ENCODE measurements around the gene TLL2. TPM values are rescaled to one million over a fixed set of nuclear protein-coding genes. Genes with fewer than 3 reads are reported as not detected.

The TLL2 gene
- total RNA-seq, 4 donors from 2014 or later, result 0.13 to 2.4 (median 1.8) TPM

DNA sequence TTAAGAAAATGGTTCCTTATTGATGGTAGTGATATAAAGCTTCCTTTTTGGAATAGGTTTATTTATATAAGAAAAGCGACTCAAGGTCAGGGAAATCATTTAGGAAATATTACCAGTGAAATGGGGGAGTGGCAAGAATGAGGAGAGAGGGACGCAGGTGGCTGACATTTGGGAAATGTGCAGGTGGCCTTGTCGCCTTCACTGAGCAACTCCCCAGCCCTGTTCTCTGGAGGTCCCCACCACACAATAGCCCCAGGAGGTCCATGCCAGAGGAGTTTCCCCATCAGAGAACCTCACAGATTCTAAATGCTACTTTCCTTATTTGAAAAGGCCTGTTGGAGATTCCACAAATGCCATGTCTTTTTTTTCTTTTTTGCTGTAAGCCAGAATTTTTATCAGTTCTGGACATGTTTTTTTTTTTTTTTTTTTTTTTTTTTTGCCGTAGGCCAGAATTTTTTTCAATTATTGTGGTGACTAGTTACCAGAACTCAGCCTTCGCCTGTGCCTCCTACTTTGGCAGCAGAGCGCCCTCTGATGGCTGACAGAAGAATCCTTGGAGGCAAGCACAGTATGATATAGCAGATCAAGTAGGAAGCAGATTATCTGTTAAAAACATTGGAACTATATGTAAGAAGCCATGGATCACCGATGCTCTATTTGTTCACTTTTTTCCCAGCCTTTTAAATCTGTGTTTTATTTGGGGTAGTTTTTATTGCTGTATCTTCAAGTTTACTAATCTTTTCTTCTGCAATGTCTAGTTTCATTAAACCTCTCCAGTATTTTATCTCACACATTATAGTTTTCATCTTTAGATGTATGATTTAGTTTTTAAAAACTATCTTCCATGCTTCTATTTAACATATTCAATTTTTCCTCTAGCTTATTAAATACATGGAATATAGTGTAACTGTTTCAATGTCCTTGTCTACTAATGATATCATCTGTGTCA lies 173.5 kb downstream of the TLL2 start:
- H3K36me3 ChIP-seq, result no peaks in the 10 kb centered on the region
- no peak overlapping the region for H3K4me3 ChIP-seq (replicated peaks in 1 of 3)
- H3K4me1 ChIP-seq, result peaks cover 3% of the 10 kb centered on the region in 2 donors
- H3K9me3 ChIP-seq, result no peaks in the 10 kb centered on the region
- 38 to 41% methylated on average over 7 of the region's 7 CpGs for WGBS, 2 donors
- H3K27me3 ChIP-seq, result no peaks in the 10 kb centered on the region
- intact Hi-C loops (cut with DNase I), result no loop called here
- DNase-seq, result peak; percentile 61 to 69
- TF ChIP-seq CTCF (IDR thresholded peaks at IDR 0.05) (peak in 5 of 6 experiments; percentile 35 to 66 (median 48)), POLR2A (IDR thresholded peaks at IDR 0.05) (no peak)
- no peak overlapping the region for H3K27ac ChIP-seq

DNA sequence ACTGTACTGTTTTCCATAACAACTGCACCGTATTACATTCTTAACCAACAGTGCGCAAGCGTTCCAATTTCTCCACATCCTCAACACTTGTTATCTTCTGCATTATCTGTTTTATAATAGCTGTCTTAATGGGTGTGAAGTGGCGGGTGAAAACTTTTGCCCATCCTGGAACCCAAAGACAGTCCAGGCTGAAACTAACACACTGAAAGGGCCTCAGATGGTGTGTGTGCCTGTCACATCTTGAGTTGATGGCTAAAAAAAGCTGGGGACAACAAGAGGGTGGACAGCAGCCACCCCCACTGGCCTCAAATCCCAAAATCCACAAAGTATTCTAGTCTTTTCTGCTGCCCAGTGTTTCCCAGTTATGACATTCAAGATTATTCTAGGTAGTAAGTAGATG lies 174.3 kb downstream of the TLL2 start:
- no peak overlapping the region for H3K4me3 ChIP-seq (replicated peaks in 1 of 3)
- 98 to 99% methylated on average over 4 of the region's 4 CpGs for WGBS, 2 donors
- no peaks in the 10 kb centered on the region for H3K36me3 ChIP-seq
- no peak for DNase-seq
- H3K4me1 ChIP-seq, result peaks cover 7 to 8% of the 10 kb centered on the region in 2 donors
- intact Hi-C loops (cut with DNase I), result no loop called here
- no peak overlapping the region for H3K27ac ChIP-seq
- no peaks in the 10 kb centered on the region for H3K9me3 ChIP-seq
- TF ChIP-seq POLR2A (IDR thresholded peaks at IDR 0.05), result no peak
- no peak for TF ChIP-seq CTCF (IDR thresholded peaks at IDR 0.05)
- H3K27me3 ChIP-seq, result no peaks in the 10 kb centered on the region

- Histone ChIP-seq H3K4me1 (peaks cover 8% of the 10 kb centered on the region in 2 donors), H3K36me3 (no peaks in the 10 kb centered on the region), H3K27ac (no peak overlapping the region), H3K4me3 (replicated peaks in 1 of 3) (no peak overlapping the region), H3K9me3 (no peaks in the 10 kb centered on the region), H3K27me3 (no peaks in the 10 kb centered on the region)
- intact Hi-C loops (cut with DNase I), result no loop called here
- DNase-seq, result no peak
- no peak for TF ChIP-seq POLR2A (IDR thresholded peaks at IDR 0.05)
- TF ChIP-seq CTCF (IDR thresholded peaks at IDR 0.05), result no peak
- WGBS, 2 donors, result 47 to 51% methylated on average over 5 of the region's 5 CpGs
These were observed 175.3 kb downstream of the TLL2 start for GRCh38 chr10:96338279-96338925.

DNA sequence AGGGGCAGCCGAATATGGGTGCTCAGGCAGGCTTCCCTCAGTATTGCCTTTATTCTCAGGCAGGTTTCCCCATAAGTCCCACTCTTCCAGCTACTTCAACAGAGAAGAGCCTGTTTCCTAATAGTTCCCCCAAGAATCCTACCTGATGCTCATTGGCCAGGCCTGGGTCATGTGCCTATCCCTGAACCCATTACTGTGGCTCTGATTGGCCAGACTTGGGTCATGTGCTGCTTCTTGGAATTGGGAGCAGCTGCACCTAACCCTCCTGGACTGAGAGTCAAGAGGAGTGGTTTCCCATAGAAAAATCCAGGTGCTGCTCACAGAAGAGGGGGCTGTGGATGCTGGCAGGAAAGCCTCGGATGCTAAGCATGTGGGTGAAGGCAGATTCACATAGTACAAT lies 176.6 kb downstream of the TLL2 start:
- H3K27me3 ChIP-seq, result no peaks in the 10 kb centered on the region
- no peaks in the 10 kb centered on the region for H3K9me3 ChIP-seq
- H3K27ac ChIP-seq, result no peak overlapping the region
- H3K4me3 ChIP-seq (replicated peaks in 1 of 3), result no peak overlapping the region
- TF ChIP-seq CTCF (IDR thresholded peaks at IDR 0.05) (no peak), POLR2A (IDR thresholded peaks at IDR 0.05) (no peak)
- DNase-seq, result no peak
- intact Hi-C loops (cut with DNase I), result no loop called here
- H3K4me1 ChIP-seq, result peaks cover 13 to 18% of the 10 kb centered on the region in 2 donors
- 87 to 95% methylated on average over 2 of the region's 2 CpGs for WGBS, 2 donors
- H3K36me3 ChIP-seq, result no peaks in the 10 kb centered on the region
